ENCODE data around the gene EHD2.

- TF ChIP-seq CTCF (IDR thresholded peaks at IDR 0.05; ENCODE audit: insufficient read depth, low read length, poor library complexity, severe bottlenecking) = no peak
- TF ChIP-seq EZH2phosphoT487 (conservative IDR thresholded peaks at IDR 0.05; ENCODE audit: low read length) = no peak
Observed at GRCh38 chr19:47725759-47726401, 12.7 kb downstream of the EHD2 start.

Measured in SU-DHL-6 (cell line).